ENCODE data around the gene PABPC1L. TPM values are rescaled to one million over a fixed set of nuclear protein-coding genes. Genes with fewer than 3 reads are reported as not detected.

The PABPC1L gene
- 17.4 TPM for total RNA-seq

GRCh38 chr20:44909872-44910689 is at the start of gene PABPC1L:
Gene PABPC1L, plus strand, starts transcription at chr20:44910060. Its CDS starts 84 bp downstream, at chr20:44910144.

GRCh38 chr20:44885392-44886265 is 24.2 kb upstream of the PABPC1L start, which contains the start of gene YWHAB:
Gene YWHAB, plus strand, starts transcription at chr20:44885705. Its CDS starts 15,829 bp downstream, at chr20:44901534.

GRCh38 chr20:44960103-44960852 is 50.4 kb downstream of the PABPC1L start, which contains the start of gene TOMM34:
Gene TOMM34, minus strand, starts transcription at chr20:44960397. Its CDS starts 64 bp downstream, at chr20:44960333.

GRCh38 chr20:44966030-44966961 is 56.4 kb downstream of the PABPC1L start, which contains the start of gene STK4:
Gene STK4, plus strand, starts transcription at chr20:44966512. Its CDS starts 57 bp downstream, at chr20:44966569.

Other genes with a start within 250 kb of the PABPC1L start
- not detected for gene CCN5, start 194.7 kb upstream of the PABPC1L start, total RNA-seq
- 1.4 TPM for gene KCNK15, start 164.2 kb upstream of the PABPC1L start, total RNA-seq
- 12.0 TPM for gene RIMS4, start 99.5 kb upstream of the PABPC1L start, total RNA-seq
- gene YWHAB, start 24.4 kb upstream of the PABPC1L start, total RNA-seq = 128 TPM
- gene TOMM34, start 50.3 kb downstream of the PABPC1L start, total RNA-seq = 8.7 TPM
- 40.8 TPM for gene STK4, start 56.5 kb downstream of the PABPC1L start, total RNA-seq
- 1.5 TPM for gene KCNS1, start 191.1 kb downstream of the PABPC1L start, total RNA-seq
- gene WFDC5, start 205.1 kb downstream of the PABPC1L start, total RNA-seq = not detected
- not detected for gene WFDC12, start 214.4 kb downstream of the PABPC1L start, total RNA-seq